Measurements from ENCODE around the gene TNFSF11.
A peak's percentile ranks its signal among the peaks of the same experiment; 100 is the strongest.

TNFSF11 gene

GRCh38 chr13:42653679-42654078 lies 79.7 kb downstream of the TNFSF11 start:
- DNase-seq (ENCODE audit: low read depth) = no peak

GRCh38 chr13:42654212-42654611 lies 80.3 kb downstream of the TNFSF11 start:
- DNase-seq (ENCODE audit: low read depth) = no peak

GRCh38 chr13:42654722-42655121 lies 80.8 kb downstream of the TNFSF11 start:
- peak; percentile 61 for DNase-seq (ENCODE audit: low read depth)

DNA sequence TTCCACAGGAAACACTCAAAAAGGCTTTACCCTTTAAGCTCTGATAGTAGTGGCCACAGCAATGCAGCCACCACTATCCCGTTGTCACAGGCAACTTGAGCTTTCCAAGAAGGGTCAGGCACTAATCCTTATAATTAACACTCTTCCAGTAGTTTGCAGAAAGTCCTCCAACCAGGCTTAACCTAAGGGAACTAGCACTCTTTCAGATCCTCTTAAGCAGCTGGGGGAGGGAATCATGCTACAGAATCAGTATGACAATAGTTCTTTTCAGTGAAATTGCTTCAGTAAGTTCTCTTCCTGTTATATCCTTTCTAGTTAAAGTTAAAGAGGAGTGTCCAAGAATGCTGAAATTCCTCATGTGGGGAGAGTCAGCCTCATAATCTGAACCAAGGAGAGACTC lies 82.2 kb downstream of the TNFSF11 start:
- peak; percentile 23 for DNase-seq (ENCODE audit: low read depth)

GRCh38 chr13:42656958-42657357 lies 83.0 kb downstream of the TNFSF11 start:
- DNase-seq (ENCODE audit: low read depth) = no peak

Measured in amniotic epithelial cell (primary cell).